ENCODE results near the gene FRMD1.

The FRMD1 gene

DNA sequence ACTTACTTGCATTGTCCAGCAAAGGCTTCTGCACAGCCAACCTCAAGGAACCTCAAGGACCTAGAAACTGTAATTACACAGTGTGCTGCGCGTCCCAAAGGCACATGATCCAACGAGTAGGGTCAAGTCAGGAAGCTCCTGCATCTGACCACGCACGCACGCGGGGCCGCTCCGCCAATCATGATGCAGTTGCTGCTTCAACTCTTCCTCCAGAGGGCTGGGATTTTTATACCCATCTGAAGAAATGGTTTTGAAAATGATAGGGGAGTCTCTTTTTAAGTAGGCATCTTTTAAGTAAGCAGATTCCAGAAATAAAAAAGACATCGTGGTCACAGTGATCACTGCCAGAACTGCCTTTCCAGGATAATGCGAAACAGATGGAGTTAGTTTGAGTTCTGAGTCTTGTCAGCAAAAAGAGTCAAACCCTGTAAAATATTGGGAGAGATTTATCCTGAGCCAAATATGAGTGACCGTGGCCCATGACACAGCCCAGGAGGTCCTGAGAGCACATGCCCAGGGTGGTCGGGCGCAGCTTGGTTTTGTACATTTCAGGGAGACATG, 47.5 kb downstream of the FRMD1 start:
- in situ Hi-C loops (cut with MboI; ENCODE audit: low sequenced_read_pairs), result no loop called here

DNA sequence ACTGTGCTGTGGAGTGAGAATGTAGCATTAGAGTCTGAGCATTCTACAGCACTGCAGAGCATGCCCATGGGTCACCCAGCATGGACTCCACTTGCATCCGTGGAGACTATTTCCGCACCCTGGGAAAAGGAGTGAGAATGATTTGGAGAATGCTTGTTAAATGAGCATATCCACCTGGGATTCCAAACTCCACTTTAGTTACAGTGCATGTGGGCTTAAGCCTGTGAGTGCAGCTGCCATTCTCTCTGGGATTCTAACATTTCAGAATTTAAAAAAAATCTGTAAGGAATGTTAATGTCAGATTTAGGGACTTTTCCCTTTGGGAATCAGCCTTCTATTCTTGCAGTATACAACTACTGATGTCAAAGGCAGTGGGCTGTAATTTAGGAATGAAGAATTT, 48.1 kb downstream of the FRMD1 start:
- in situ Hi-C loops (cut with MboI; ENCODE audit: low sequenced_read_pairs), result no loop called here

DNA sequence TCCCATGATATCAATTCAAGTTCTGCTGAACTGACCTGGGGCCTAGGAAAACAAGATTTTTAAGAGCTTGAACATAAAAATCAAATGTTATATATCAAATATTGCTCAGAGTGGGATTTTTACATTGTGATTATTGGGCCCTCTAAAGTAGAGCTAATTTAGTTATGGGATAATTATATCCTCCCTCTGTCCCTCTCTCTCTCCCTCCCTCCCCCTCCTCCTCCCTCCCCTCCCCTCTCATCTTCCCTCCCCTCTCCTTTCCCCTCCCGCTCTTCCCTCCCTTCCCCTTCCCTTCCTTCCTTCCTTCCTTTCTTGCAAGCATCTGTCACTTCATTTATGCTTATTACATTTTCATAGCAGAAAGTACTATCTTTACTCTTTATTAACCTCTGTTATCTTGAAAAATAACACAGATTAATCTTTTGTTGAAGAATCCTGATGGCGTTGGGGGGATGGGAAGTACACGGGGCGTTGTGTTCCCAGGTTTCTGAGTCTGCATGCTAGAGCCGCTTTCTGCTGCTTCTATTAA, 48.7 kb downstream of the FRMD1 start:
- in situ Hi-C loops (cut with MboI; ENCODE audit: low sequenced_read_pairs), result no loop called here

DNA sequence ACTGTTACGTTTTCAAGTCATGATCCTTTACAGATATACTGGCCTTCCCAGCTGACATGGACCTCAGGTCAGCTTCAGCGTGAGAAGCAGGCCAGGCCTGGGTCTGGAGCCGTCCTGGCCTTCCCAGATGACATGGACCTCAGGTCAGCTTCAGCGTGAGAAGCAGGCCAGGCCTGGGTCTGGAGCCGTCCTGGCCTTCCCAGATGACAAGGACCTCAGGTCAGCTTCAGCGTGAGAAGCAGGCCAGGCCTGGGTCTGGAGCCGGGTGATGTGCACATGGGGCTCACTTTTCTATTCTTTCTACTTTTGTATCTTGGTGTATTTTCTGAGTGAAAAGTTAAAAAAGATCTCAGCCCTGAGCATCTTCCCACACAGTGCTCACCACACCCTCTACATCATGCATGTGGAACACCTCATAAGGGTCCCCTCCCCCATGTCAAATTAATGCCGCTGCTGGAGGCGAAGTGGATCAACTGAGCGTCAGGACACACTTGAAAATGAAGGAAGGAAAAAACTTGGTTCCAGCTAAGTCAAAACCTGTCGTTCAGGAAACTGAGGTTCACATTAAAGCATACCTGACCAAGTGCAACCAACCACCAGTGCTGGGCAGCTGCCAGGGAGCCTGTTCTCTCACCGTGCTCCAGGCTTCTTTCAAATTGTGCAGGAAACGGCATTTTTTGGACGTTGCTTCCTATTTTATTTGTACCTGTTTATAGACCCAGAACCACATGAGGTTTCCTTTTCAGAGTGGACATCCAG, 49.4 kb downstream of the FRMD1 start:
- in situ Hi-C loops (cut with MboI; ENCODE audit: low sequenced_read_pairs), result no loop called here

DNA sequence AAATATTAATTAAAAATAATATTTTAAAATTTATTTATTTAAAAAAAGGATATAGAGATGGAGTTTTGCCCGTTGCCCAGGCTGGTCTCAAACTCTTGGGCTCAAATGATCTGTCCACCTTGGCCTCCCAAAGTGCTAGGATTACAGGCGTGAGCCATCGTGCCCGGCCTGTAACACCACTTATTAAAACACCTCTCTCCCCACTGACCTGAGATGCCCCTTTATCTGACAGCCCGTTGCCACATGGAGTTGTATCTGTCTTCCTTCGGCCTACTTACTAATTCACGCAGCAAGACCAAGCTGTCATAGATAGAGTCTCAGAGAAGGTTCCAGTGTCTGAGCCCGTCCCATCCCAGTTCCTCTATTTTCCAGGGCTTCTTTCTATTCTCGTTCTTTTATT, 50.8 kb downstream of the FRMD1 start:
- in situ Hi-C loops (cut with MboI; ENCODE audit: low sequenced_read_pairs), result no loop called here

DNA sequence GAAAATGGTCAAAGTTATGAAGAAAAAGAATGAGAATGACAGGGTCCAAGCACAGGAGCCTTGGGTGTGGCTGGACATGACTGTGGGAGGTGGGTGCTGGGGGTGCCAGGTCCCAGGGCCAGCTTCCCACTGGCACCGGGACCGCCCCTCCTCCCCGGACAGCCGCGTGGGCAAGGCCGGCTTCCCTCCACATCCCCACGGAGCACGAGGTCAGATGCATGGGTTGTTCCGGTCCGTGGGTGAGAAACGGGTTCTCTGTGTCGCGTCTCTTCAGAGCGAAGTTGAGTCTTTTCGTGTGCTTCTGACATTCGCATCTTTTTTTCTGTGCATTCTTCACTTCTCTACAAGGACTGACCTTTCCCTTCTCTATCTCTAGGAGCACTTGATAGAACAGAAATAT, 51.5 kb downstream of the FRMD1 start:
- in situ Hi-C loops (cut with MboI; ENCODE audit: low sequenced_read_pairs), result no loop called here

DNA sequence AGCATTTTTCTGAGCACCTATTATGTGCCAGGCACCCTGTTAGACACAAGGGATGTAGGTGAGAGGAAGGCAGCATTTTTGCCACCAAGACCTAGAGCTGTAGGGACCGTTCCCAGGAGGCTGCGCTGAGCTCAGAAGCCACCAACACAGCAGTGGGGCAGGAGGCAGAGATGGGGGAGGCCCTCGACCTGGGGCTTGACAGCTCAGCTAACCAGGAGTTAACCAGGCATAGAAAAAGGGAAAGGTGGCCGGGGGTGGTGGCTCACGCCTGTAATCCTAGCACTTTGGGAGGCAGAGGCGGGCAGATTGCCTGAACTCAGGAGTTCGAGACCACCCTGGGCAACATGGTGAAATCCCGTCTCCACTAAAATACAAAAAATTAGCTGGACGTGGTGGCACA, 52.1 kb downstream of the FRMD1 start:
- in situ Hi-C loops (cut with MboI; ENCODE audit: low sequenced_read_pairs), result no loop called here

DNA sequence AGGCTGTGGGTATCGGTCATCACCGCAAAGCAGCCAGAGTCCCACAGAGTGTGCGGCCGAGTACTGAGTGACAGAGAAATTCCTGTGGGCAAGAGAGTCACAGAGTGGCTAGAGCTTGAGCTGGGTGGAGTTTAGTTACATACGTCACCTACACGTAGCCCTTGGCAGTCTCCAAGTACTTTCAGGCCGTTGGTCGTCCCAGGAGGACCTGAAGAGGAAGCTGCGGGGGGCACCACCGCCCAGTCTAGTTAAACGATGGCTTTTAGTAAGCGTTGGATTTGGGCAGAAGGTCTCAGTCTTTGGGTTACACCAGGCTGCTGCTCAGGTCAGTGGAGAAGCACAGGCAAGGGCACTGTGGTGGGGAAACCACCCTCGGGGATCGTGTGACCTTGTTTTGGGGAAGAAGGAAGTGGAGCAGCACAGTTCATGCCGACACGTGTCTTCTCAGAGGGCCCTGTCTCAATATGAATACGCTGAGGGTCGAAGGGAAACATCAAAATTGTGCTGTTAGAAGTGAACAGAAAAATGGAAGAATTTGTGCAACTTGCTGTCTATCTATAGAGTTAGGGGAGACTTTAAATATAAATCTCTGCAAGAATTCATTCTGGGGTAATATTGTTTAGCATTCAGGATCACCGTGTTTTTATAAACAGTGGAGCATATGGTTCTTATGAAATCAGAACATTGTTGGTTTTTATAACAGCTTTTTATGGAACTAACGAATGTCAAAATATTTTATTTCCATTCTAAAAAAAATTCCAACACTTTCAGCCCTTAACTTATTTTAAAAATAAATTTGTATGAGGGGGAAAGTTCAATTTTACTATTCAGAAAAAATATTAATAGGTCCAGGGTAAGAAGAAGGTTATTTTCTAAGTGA, 52.9 kb downstream of the FRMD1 start:
- in situ Hi-C loops (cut with MboI; ENCODE audit: low sequenced_read_pairs), result no loop called here

DNA sequence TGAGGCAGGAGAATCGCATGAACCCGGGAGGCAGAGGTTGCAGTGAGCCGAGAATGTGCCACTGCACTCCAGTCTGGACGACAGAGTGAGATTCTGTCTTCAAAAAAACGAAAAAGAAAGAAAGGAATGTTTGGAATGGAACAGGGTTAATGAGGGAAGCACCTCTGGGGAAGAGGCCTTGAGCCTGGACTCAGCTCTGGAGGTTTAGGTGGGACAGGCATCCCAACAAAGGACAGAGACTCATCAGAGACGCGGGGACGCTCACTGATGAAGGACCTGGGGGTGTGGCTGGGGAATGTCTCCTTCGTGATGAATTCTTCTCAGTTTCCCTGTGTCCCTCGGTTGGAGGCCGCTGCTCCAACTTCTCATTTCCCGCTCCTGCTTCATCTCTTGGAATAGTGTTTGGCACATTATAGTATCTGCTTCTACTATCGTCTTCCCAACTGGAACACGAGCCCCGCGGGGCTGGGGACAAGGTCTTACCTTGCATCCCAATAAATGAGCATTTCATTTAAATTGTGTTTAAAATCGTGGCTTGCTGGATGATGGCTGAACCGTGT, 54.0 kb downstream of the FRMD1 start:
- in situ Hi-C loops (cut with MboI; ENCODE audit: low sequenced_read_pairs), result no loop called here

DNA sequence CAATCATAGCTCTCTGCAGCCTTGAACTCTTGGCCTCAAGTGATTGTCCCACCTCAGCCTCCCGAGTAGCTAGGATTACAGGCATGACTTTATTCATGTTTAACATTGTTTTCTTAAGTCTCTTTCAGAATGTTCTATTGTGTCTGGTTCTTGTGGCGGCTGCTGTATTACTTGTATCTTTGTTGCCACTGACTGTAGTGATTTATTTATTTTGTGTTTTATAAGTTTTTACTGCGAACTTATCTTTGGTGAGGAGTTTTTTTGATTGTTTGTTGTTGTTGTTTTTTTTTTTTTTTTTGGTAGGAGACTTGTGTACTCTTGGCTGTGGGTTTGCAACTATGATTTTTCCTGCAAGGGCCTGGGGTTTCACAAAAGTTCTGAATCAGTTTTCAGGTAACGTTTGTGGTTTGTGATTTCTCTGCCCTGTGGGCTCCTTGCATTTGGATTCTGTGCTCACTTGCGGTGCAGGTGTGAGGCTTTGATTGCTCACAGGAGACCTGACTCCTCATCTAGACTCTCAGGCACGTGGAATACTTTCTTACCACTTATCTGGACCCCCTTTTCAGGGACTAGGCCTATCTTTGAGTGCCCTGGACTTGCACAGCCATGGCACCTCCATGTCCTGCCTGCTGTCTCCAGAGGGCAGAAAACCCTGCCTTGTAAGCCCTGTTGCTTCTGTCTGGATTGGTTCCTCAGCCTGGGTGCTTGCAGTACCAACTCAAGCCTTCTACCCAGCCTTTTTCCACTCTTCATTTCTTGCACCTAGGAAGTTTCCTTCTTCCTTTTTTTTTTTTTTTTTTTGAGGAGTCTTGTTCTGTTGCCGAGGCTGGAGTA, 56.3 kb downstream of the FRMD1 start:
- in situ Hi-C loops (cut with MboI; ENCODE audit: low sequenced_read_pairs), result no loop called here

DNA sequence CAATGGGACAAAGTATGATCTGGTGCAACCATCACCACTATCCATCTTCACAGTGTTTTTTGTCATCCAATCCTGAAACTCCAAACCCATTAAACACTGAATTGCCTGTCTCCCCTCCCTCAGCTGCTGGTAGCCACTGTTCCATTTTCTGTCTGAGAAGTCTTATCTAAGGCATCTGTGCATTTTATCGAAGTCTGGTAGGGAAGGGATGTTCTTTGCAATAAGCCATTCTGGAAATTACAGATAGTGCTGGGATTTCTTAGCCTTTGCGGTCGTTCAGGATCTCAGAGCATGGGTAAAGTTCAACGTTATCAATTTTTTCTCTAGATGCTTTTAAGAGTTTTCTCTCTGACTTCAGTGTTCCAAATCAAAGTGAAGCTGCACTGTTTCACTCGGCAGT, 57.4 kb downstream of the FRMD1 start:
- in situ Hi-C loops (cut with MboI; ENCODE audit: low sequenced_read_pairs), result no loop called here

DNA sequence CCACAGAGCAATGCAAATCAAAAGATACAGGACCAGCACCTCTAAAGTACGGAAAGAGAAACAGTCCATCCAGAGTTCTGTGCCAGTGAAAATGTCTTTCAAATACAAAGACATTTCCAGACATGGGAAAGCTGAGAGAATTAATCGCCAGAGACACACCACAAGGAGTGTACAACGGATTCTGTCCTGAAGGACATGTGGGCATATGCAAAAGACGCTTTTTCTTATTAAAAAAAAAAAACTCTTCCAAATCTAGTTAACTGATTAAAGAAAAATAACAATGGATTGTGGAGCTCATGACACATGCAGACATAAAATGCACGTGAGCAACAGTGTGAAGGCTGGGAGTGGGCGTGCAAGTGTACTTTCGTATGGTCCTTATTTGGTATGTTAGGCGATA, 58.8 kb downstream of the FRMD1 start:
- in situ Hi-C loops (cut with MboI; ENCODE audit: low sequenced_read_pairs), result no loop called here

DNA sequence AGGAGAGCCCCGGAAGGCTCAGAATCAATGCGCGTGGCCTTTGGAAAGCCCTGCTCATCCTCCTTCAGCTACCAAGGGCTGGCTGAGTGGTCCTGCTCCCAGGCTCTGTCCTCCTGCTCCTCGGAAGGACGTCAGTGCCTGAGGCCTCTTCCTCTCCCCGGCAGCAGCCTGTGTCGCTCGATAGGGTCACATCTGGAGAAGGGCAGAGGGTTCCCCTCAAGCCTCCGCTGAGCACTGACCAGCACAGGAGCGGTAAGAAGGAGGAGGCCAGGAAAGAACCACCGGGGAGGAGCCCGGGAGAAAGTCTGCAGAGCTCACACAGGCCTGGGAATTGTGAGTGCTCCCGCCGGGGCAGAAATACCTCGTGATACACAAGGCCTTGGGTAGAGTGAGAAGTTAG, 60.3 kb downstream of the FRMD1 start:
- in situ Hi-C loops (cut with MboI; ENCODE audit: low sequenced_read_pairs), result no loop called here

DNA sequence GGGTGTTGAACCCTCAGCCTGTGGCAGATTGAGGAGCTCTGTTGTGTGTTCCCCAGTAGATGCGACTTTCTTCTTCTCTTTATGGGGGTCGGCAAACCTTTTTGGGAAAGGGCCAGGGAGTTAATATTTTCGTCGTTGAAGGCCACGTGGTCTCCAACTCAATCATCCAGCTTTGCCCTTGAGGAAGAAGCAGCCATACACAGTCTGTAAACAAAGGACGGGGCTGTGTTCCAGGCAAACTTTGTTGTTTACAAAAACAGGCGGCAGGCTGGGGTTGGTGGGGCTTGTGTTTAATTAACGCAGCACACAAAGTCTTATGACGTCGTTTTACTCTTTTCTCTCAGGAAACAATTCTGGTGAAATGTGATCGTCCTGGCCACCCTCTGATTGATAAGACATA, 61.4 kb downstream of the FRMD1 start:
- in situ Hi-C loops (cut with MboI; ENCODE audit: low sequenced_read_pairs), result no loop called here

DNA sequence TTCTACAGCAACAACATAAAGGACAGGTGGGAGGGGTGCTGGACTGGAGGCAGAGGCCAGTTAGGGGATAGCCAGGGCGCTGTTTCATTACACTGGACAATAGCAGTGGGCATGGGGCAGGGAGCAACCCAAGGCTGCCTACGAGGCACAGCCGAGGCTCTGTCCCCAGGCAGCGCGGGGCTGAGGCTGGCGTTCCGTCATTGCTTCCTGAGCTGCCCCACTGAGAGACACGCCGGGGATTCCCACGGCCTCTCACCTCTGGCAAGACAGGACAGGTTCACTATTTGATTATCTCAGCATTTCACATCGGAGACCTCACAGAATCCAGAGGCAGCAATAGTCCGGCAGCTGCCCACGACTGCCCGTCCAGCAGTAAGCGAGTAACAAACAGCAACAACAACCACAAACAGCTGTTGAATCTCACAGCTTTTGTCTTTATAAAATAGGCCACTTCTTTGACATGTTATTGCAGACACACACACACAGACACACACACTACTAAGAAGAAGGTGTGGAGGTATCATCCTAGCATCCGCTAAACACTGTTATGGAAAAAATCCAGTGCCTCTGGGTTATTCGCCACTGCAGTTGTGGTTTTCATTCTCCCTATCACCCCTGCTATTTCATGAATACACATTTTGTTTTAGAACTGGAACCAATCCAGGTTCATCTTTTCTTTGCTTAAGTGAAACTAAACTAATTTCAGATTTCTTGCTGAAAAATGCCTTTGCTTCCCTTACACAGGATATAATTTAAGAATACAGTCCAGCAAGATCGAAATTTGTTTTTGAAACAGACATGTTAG, 62.1 kb downstream of the FRMD1 start:
- in situ Hi-C loops (cut with MboI; ENCODE audit: low sequenced_read_pairs), result no loop called here

DNA sequence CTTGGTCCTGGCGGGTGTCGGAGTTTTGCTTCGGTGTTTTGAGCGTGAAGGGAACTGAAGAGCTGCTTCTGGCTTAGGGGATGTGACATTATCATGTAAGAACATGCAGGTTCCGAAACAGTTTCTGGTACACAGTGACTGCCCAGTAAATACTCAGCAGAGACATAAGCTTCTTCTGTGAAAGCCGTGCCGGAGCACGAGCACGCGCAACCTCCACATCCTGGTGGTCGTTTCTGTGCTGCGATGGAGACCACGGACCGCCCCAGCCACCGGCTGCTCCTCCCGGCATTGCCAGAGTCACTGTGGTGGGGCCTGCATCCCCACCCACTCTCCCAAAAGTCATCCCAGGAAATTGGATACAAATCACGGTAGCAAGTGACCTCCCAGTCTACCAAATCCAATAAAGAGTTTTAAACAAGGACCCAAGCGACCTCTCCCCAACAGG, 62.8 kb downstream of the FRMD1 start:
- in situ Hi-C loops (cut with MboI; ENCODE audit: low sequenced_read_pairs), result no loop called here

DNA sequence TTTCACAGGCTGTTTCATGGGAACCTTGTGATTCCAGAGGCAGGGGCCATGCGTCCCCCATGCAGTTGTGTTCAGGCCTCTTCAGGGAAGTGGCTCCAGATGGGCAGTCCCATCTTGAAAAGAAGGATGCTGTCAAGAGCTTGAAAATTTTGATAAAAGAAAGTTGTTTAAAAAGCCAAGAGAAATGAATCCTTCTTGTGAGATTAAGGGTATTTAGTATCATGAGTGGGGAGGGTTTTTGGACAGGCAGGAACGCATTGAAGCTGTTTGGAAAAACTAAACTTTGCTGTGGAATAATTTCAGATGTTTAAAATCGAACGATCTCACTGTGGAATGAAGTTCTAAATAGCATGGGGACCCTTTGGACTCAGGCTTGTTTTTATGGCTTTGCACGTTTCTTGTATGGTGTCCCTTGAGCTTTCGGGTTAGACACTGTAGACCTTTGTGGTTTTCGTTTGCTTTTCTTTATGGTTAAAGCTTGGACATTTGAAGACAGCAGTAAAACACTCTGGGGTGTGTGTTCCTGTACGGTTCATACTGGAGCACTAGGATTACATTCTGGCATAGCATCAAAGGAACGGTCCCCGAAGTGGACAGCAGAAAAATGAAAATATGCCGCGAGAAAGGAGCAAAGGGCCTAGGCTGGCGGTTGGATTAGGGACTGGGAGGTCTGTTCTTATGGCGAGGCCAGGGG, 63.4 kb downstream of the FRMD1 start:
- in situ Hi-C loops (cut with MboI; ENCODE audit: low sequenced_read_pairs), result no loop called here

DNA sequence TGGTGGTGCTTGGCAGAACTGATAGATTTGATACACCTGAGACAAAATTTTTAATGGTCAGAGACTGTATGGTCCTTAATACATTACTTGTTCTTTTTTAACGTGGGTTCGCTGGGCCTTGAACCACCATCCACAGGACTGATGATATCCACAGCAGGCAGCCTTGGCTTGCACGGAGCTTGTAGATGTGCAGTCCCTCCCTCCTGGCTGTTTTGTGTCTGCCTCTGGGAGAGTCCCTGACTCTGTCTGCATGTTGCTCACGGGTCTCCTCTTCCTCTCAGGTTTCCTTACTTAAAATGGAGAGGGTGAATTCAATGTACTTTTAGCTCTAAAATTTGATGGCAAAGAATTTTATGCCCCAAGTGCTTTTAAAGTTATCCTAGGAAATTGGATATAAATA, 64.0 kb downstream of the FRMD1 start:
- in situ Hi-C loops (cut with MboI; ENCODE audit: low sequenced_read_pairs), result no loop called here

DNA sequence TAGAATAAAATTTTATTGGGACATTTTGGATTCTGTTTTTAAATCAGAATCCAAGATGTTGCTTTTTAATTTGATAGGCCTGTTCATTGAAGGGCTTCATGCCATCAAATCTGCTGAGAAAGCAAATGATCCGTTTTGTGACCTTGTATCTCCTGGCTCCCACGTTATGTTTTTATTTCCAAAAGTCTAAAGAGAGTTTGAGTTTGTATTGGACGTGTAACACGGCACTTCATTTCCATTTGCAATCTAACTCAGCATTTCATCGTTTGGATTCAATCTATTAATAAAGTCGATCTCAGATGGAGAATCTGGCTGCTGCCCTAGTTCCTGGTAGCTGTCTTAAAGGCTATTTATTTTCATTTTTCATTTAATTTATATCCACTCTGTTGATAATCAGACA, 64.6 kb downstream of the FRMD1 start:
- in situ Hi-C loops (cut with MboI; ENCODE audit: low sequenced_read_pairs), result no loop called here

Measured in hTERT RPE-1 (cell line).